Tibial artery (tissue), 4 donors: ENCODE data around the gene ZNF181.
A peak's percentile ranks its signal among the peaks of the same experiment; 100 is the strongest.
"Not testable (repeated sequence)": the region's sequence is repeated elsewhere in the genome, so short reads cannot be mapped to it uniquely, and the experiment has no call there.

ENCODE experiments used
- DNase-seq, 2 donors: peaks; one replicate each; pipeline ENCODE4 v3.0.0-alpha.2; 2019
- H3K27ac ChIP-seq, 2 donors: fragments of 200-600 bp; sonication (generic) in 1 of 2; 1 replicate in 1 of 2; 2 replicates in 1 of 2; pipeline ENCODE4 v1.5.1; 2018 to 2019; ENCODE audit warnings: mild to moderate bottlenecking in 1 of 2
- H3K27me3 ChIP-seq, 2 donors: fragments of 200-600 bp; sonication (generic) in 1 of 2; one replicate each; pipeline versions ENCODE4 v1.5.1 to v1.6.0; 2016 to 2019
- H3K36me3 ChIP-seq, 3 donors: fragments of 200-600 bp; sonication (generic) in 2 of 3; one replicate each; pipeline ENCODE4 v1.5.1; 2016 to 2019; ENCODE audit warnings: mild to moderate bottlenecking in 2 of 3
- H3K4me1 ChIP-seq, 4 donors: fragments of 200-600 bp; sonication (generic) in 2 of 4; 1 replicate in 3 of 4; 2 replicates in 1 of 4; pipeline ENCODE4 v1.5.1; 2016 to 2019
- H3K4me3 ChIP-seq, 2 donors: fragments of 200-600 bp; sonication (generic) in 1 of 2; 1 replicate in 1 of 2; 2 replicates in 1 of 2; pipeline ENCODE4 v1.5.1; 2018 to 2019; ENCODE audit warnings: mild to moderate bottlenecking in 2 of 2
- H3K9me3 ChIP-seq, 3 donors: fragments of 200-600 bp; sonication (generic) in 1 of 3; one replicate each; pipeline ENCODE4 v1.5.1; 2016 to 2019
- CTCF ChIP-seq, 2 experiments: fragments of 200-600 bp in 1 of 2; fragments of 450-650 bp in 1 of 2; IDR thresholded peaks; one replicate each; pipeline ENCODE4 v1.5.1; 2017 to 2019; ENCODE audit warnings: antibody characterized with exemption in 2 of 2, mild to moderate bottlenecking in 1 of 2, moderate library complexity in 1 of 2
- intact Hi-C: fragments of 100-400 bp; cut with DNase I; formaldehyde crosslinking; loops from one replicate; pipeline ENCODE4 v1.15.0; 2023; ENCODE audit warnings: low total_unique reads

ZNF181 gene

GRCh38 chr19:34733746-34734536, at the start of gene ZNF181:
ZNF181 (plus strand) TSS chr19:34734243; CDS start chr19:34735038, 795 bp downstream.
- no peak for TF ChIP-seq CTCF (IDR thresholded peaks at IDR 0.05)
- intact Hi-C loops = loop anchor here (5.0 kb wide), 1 partner anchor 38 kb away; the partner anchor contains the start of gene ZNF599
- Histone ChIP-seq H3K4me1 (peaks cover 4 to 29% (median 19%) of the 10 kb centered on the region in 4 donors), H3K27me3 (no peaks in the 10 kb centered on the region), H3K27ac (peak within 1 kb of the TSS; percentile 88 to 94), H3K9me3 (peaks cover 2 to 28% (median 12%) of the 10 kb centered on the region in 3 donors), H3K36me3 (peaks cover 35 to 43% (median 40%) of the 10 kb centered on the region in 3 donors), H3K4me3 (peak within 1 kb of the TSS; percentile 59 to 73)
- peak; percentile 85 to 93 for DNase-seq

GRCh38 chr19:34685266-34685665, 48.8 kb upstream of the ZNF181 start:
- intact Hi-C loops, DNase-seq: not testable (repeated sequence)
- peaks cover 50 to 51% (median 51%) of the 10 kb centered on the region in 3 donors for H3K36me3 ChIP-seq

DNA sequence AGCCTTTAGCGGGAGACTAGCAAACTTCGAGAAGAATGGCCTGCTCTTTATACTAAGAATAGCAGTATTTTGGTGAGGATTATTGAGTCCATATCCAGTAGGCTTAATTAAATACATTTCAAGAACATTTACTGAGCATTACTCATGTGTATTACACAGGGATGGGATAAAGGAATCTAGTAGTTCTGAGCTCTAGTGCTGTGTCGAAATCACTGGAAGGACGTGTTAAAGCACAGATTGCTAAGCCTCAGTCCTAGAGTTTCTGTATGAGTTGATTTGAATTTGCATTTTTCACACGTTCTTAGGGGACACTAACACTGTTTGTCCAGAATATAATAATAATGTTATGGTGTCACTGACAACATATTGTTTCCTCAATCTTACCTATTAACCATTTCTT, 47.6 kb upstream of the ZNF181 start:
- TF ChIP-seq CTCF (IDR thresholded peaks at IDR 0.05) = no peak

More at GRCh38 chr19:34685266-34685665, 48.8 kb upstream of the ZNF181 start:
- H3K4me1 ChIP-seq, H3K27me3 ChIP-seq, H3K27ac ChIP-seq, H3K4me3 ChIP-seq: not testable (repeated sequence)
- peaks cover 11 to 90% (median 71%) of the 10 kb centered on the region in 3 donors for H3K9me3 ChIP-seq

GRCh38 chr19:34687348-34687747, 46.7 kb upstream of the ZNF181 start:
- Histone ChIP-seq H3K4me1 (no peaks in the 10 kb centered on the region), H3K36me3 (peaks cover 29 to 31% (median 30%) of the 10 kb centered on the region in 3 donors), H3K9me3 (peaks cover 11 to 75% (median 58%) of the 10 kb centered on the region in 3 donors), H3K4me3 (no peak overlapping the region), H3K27me3 (no peaks in the 10 kb centered on the region), H3K27ac (no peak overlapping the region)
- intact Hi-C loops = no loop called here
- TF ChIP-seq CTCF (IDR thresholded peaks at IDR 0.05) = no peak
- DNase-seq = no peak

More for the DNA sequence above, 47.6 kb upstream of the ZNF181 start:
- H3K27me3 ChIP-seq = no peaks in the 10 kb centered on the region
- DNase-seq = no peak
- no peaks in the 10 kb centered on the region for H3K4me1 ChIP-seq
- H3K9me3 ChIP-seq = peaks cover 11 to 84% (median 65%) of the 10 kb centered on the region in 3 donors
- H3K27ac ChIP-seq = no peak overlapping the region
- intact Hi-C loops = no loop called here
- H3K36me3 ChIP-seq = peaks cover 38 to 40% (median 39%) of the 10 kb centered on the region in 3 donors
- H3K4me3 ChIP-seq = no peak overlapping the region

- intact Hi-C loops = no loop called here
- Histone ChIP-seq H3K27ac (no peak overlapping the region), H3K36me3 (peaks cover 17 to 18% (median 18%) of the 10 kb centered on the region in 3 donors), H3K4me3 (no peak overlapping the region), H3K9me3 (peaks cover 11 to 63% (median 48%) of the 10 kb centered on the region in 3 donors), H3K27me3 (no peaks in the 10 kb centered on the region), H3K4me1 (no peaks in the 10 kb centered on the region)
- DNase-seq = no peak
- TF ChIP-seq CTCF (IDR thresholded peaks at IDR 0.05) = no peak
Observed at GRCh38 chr19:34688592-34688991, 45.5 kb upstream of the ZNF181 start.

DNA sequence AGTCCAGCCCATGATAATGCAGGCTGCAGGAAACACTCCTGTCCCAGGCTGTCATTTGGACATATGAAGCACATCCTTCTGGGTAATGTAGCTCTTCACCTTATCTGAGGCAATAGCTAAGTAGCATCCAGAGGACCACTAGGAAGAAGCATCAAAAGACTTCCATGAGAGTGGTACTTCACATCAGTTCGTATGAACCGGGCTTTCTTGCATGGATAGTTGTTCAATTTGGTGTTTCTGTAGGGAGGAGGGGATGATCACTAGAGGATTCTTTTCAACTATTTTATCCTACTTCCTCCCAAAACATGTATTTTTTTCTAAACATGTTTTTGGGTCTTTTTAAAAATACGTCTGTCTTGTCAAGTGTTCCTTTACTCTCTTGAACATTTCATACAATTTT, 43.7 kb upstream of the ZNF181 start:
- no peak for DNase-seq
- H3K4me1 ChIP-seq = no peaks in the 10 kb centered on the region
- no peak overlapping the region for H3K27ac ChIP-seq
- H3K9me3 ChIP-seq = peaks cover 1 to 45% (median 36%) of the 10 kb centered on the region in 3 donors
- H3K27me3 ChIP-seq = no peaks in the 10 kb centered on the region
- intact Hi-C loops = no loop called here
- no peak for TF ChIP-seq CTCF (IDR thresholded peaks at IDR 0.05)
- no peak overlapping the region for H3K4me3 ChIP-seq
- H3K36me3 ChIP-seq = peaks cover 0 to under 1% (median 0%) of the 10 kb centered on the region in 3 donors
